Mucosa of gallbladder (tissue), 1 donor: Measurements from ENCODE around the gene RGS17. TPM values are rescaled to one million over a fixed set of nuclear protein-coding genes. Genes with fewer than 3 reads are reported as not detected.
"Not testable (repeated sequence)": the region's sequence is repeated elsewhere in the genome, so short reads cannot be mapped to it uniquely, and the experiment has no call there.

Experiments used
- DNase-seq: peaks from one replicate; pipeline ENCODE4 v3.0.0-alpha.2; 2020; ENCODE audit warnings: low spot score
- total RNA-seq: library from RNA; stranded (reverse); gene quantifications from one replicate; pipeline ENCODE4 v1.2.1, GENCODE V29; 2021
- donor health status: DM: no; HTN: no; CAD: no.

Gene RGS17
- total RNA-seq, 1 donor from 2014 or later, result 3.5 TPM

GRCh38 chr6:153125032-153125431 lies 6.0 kb downstream of the RGS17 start:
- no peak for DNase-seq

- DNase-seq, result no peak
Observed at GRCh38 chr6:153123801-153124200, 7.3 kb downstream of the RGS17 start.

GRCh38 chr6:153121311-153121710 lies 9.8 kb downstream of the RGS17 start:
- DNase-seq, result no peak

GRCh38 chr6:153117986-153118879 lies 12.8 kb downstream of the RGS17 start:
- no peak for DNase-seq

GRCh38 chr6:153111082-153111481 lies 20.0 kb downstream of the RGS17 start:
- DNase-seq, result not testable (repeated sequence)

- DNase-seq, result not testable (repeated sequence)
Observed at GRCh38 chr6:153110612-153111011, 20.5 kb downstream of the RGS17 start.

GRCh38 chr6:153108315-153108714 lies 22.8 kb downstream of the RGS17 start:
- no peak for DNase-seq

- no peak for DNase-seq
Observed at GRCh38 chr6:153106021-153106420, 25.1 kb downstream of the RGS17 start.

- DNase-seq, result no peak
Observed at GRCh38 chr6:153104220-153104619, 26.9 kb downstream of the RGS17 start.

GRCh38 chr6:153103319-153103655 lies 27.8 kb downstream of the RGS17 start:
- no peak for DNase-seq

- no peak for DNase-seq
Observed at GRCh38 chr6:153102605-153103318, 28.3 kb downstream of the RGS17 start.

GRCh38 chr6:153101461-153101860 lies 29.6 kb downstream of the RGS17 start:
- no peak for DNase-seq

- no peak for DNase-seq
Observed at GRCh38 chr6:153099636-153100035, 31.4 kb downstream of the RGS17 start.

GRCh38 chr6:153096792-153097191 lies 34.3 kb downstream of the RGS17 start:
- no peak for DNase-seq

GRCh38 chr6:153096031-153096430 lies 35.1 kb downstream of the RGS17 start:
- no peak for DNase-seq

GRCh38 chr6:153092082-153093013 lies 38.7 kb downstream of the RGS17 start:
- DNase-seq, result no peak

GRCh38 chr6:153090241-153090930 lies 40.7 kb downstream of the RGS17 start:
- DNase-seq, result no peak

- DNase-seq, result no peak
Observed at GRCh38 chr6:153088796-153089195, 42.3 kb downstream of the RGS17 start.

- DNase-seq, result no peak
Observed at GRCh38 chr6:153087436-153087835, 43.6 kb downstream of the RGS17 start.

- DNase-seq, result no peak
Observed at GRCh38 chr6:153086225-153086990, 44.7 kb downstream of the RGS17 start.

- DNase-seq, result no peak
Observed at GRCh38 chr6:153085239-153085638, 45.8 kb downstream of the RGS17 start.
